ENCODE results near the gene RERE. TPM values are rescaled to one million over a fixed set of nuclear protein-coding genes. Genes with fewer than 3 reads are reported as not detected.

RERE gene
- total and polyA plus RNA-seq, 7 donors: 38.8 to 308 (median 99.7) TPM

DNA sequence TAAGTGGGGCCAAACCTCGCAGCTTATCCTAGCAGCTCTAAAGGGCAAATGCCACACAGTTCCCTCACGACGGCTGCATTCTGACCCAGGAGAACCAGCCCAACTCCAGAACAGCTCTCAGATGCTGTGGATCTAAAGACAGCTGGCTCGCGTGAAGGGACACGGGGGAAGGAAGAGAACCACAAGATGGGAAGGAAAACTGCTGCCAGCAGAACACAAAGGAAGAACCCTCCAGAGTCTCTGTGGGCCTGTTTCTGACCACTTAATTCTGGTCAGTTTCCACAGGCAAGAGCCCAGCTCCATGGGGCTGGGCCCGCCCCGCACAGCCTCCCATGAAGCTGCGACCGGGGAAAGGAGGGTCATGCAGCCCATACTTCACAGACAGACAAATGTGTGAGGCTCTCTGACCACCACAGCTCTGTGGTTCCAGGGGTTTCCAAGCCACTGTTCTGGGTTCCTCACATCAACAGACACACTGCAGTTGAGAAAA, 438.4 kb downstream of the RERE start:
- Histone ChIP-seq H3K4me1 (peaks cover 98% of the 10 kb centered on the region), H3K9me3 (no peaks in the 10 kb centered on the region), H3K27ac (peak overlapping the region; percentile 86), H3K36me3 (ENCODE audit: insufficient read depth in 1 of 2, low read depth in 1 of 2) (no peaks in the 10 kb centered on the region), H3K27me3 (ENCODE audit: insufficient read depth in 3 of 3, low read length in 2 of 3) (no peaks in the 10 kb centered on the region), H3K4me3 (no peak overlapping the region)
- TF ChIP-seq, protein P1, sequence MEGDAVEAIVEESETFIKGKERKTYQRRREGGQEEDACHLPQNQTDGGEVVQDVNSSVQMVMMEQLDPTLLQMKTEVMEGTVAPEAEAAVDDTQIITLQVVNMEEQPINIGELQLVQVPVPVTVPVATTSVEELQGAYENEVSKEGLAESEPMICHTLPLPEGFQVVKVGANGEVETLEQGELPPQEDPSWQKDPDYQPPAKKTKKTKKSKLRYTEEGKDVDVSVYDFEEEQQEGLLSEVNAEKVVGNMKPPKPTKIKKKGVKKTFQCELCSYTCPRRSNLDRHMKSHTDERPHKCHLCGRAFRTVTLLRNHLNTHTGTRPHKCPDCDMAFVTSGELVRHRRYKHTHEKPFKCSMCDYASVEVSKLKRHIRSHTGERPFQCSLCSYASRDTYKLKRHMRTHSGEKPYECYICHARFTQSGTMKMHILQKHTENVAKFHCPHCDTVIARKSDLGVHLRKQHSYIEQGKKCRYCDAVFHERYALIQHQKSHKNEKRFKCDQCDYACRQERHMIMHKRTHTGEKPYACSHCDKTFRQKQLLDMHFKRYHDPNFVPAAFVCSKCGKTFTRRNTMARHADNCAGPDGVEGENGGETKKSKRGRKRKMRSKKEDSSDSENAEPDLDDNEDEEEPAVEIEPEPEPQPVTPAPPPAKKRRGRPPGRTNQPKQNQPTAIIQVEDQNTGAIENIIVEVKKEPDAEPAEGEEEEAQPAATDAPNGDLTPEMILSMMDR (IDR thresholded peaks at IDR 0.05): no peak
- ATAC-seq: no peak
- 37 to 50% (median 37%) methylated on average over 10 of the region's 10 CpGs for WGBS, 3 donors
- intact Hi-C loops (cut with DNase I): no loop called here
- no peak for DNase-seq

- Histone ChIP-seq H3K9me3 (no peaks in the 10 kb centered on the region), H3K4me1 (peaks cover 97% of the 10 kb centered on the region), H3K27me3 (ENCODE audit: insufficient read depth in 3 of 3, low read length in 2 of 3) (no peaks in the 10 kb centered on the region), H3K36me3 (ENCODE audit: insufficient read depth in 1 of 2, low read depth in 1 of 2) (no peaks in the 10 kb centered on the region), H3K4me3 (no peak overlapping the region), H3K27ac (peak overlapping the region; percentile 86)
- DNase-seq (no peak), ATAC-seq (peak; percentile 51 to 63 (median 53))
- TF ChIP-seq, protein P1 (IDR thresholded peaks at IDR 0.05): no peak
- 12 to 22% (median 17%) methylated on average over 4 of the region's 4 CpGs for WGBS, 3 donors
- intact Hi-C loops (cut with DNase I): no loop called here
These were observed 439.3 kb downstream of the RERE start for GRCh38 chr1:8378178-8378577.

- Histone ChIP-seq H3K4me3 (no peak overlapping the region), H3K27ac (peak overlapping the region; percentile 86), H3K4me1 (peaks cover 97% of the 10 kb centered on the region), H3K9me3 (no peaks in the 10 kb centered on the region), H3K27me3 (ENCODE audit: insufficient read depth in 3 of 3, low read length in 2 of 3) (no peaks in the 10 kb centered on the region), H3K36me3 (ENCODE audit: insufficient read depth in 1 of 2, low read depth in 1 of 2) (no peaks in the 10 kb centered on the region)
- WGBS, 3 donors: 75 to 84% (median 81%) methylated on average over 17 of the region's 17 CpGs
- intact Hi-C loops (cut with DNase I): no loop called here
- no peak for DNase-seq
- ATAC-seq: no peak
- TF ChIP-seq, protein P1 (IDR thresholded peaks at IDR 0.05): no peak
These were observed 440.0 kb downstream of the RERE start for GRCh38 chr1:8377271-8377981.

- H3K27ac ChIP-seq: peak overlapping the region; percentile 86
- 71 to 78% (median 74%) methylated on average over 4 of the region's 4 CpGs for WGBS, 3 donors
These were observed 441.0 kb downstream of the RERE start for GRCh38 chr1:8376358-8376840.

More at GRCh38 chr1:8376358-8376840, 441.0 kb downstream of the RERE start:
- ATAC-seq (no peak), DNase-seq (no peak)
- H3K4me3 ChIP-seq: no peak overlapping the region
- no peaks in the 10 kb centered on the region for H3K9me3 ChIP-seq
- TF ChIP-seq, protein P1 (IDR thresholded peaks at IDR 0.05): no peak
- peaks cover 96% of the 10 kb centered on the region for H3K4me1 ChIP-seq
- no peaks in the 10 kb centered on the region for H3K27me3 ChIP-seq (ENCODE audit: insufficient read depth in 3 of 3, low read length in 2 of 3)
- no peaks in the 10 kb centered on the region for H3K36me3 ChIP-seq (ENCODE audit: insufficient read depth in 1 of 2, low read depth in 1 of 2)
- intact Hi-C loops (cut with DNase I): no loop called here
